Measurements from ENCODE around the gene DHX57.

The DHX57 gene

DNA sequence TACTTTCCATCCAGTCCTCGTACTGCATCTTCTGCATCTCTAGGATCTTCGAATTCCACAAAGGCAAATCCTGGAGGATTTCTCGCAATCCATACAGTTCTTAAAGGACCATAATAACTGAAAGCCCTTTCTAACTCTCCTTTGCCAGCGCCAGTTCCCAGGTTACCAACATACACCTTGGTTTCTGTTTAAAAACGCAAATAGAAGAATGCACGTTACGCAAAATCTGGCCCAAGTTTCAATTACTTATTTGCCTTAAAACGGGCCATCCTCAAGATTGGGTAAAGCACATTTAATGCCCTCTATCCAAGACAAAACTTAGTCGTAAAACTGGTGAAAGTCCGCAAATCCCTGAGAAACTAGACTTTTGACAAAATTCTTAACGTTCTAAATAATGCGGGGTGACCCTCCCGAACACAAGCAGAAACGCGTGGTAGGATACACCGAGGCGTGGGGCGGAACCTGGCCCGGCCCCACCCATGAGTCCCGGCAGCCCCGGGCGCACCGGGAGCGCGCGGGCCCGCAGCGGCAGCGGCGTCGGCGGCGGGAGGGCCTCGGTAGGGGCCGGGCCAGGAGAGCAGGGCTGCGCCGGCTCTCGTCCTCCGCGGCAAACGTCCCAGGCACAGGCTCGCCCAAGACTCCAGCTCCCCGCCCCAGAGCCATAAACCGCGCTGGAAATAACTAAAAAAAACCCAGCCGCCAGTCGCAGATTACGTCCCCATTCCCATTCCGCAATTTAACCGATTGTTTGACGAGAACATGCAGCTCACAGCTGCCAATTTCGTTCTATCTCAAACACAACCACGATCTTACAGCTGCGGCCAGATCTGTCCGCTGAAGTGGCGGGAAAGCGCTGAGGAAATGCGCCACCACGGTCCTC, 125.5 kb downstream of the DHX57 start:
- peak; percentile 71 for DNase-seq

GRCh38 chr2:38748943-38749804, 126.6 kb downstream of the DHX57 start:
- no peak for DNase-seq

GRCh38 chr2:38748391-38748790, 127.3 kb downstream of the DHX57 start:
- DNase-seq: no peak

DNA sequence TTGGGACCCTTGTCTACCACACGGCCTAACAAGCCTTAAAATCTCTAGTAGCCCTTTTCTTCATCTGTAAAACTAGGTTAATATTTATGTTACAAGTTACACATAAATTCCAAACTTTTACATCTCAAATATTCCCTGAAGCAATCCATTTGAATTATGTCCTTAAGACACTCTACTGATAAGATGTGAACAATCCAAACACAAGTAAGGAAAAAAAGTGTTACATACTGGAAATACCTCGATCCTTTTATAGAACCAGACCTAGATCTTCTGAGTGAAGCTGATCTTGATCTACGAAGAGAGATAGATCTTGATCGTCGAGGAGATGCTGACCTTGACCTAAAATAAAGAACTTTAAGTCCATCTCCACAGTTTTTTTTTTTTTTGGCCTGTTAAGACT, 127.9 kb downstream of the DHX57 start:
- no peak for DNase-seq

Data from CD4-positive, alpha-beta T cell treated with Interleukin-6 for 4 hours (primary cell).